ENCODE results near the gene NEURL3. TPM values are rescaled to one million over a fixed set of nuclear protein-coding genes. Genes with fewer than 3 reads are reported as not detected.

The NEURL3 gene
- total RNA-seq, 4 donors from 2014 or later = not detected

DNA sequence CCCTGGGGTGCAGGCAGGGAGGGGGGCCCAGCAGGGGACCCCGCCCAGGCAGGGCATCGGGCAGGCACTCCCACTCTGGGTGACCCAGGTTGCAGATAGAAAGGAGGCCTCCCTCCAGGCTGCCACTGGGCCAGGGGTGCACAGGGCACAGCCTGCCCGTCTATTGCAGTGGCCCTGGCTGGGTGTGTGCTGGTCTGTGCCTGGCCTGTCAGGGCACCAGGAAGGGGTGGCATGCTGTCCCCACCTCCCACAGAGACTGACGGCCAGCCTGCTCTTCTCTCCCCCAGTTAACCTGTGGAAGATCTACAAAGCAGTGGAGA, 44.3 kb upstream of the NEURL3 start:
- Histone ChIP-seq H3K4me3 (no peak overlapping the region), H3K36me3 (peaks cover 0 to 47% of the 10 kb centered on the region in 2 donors), H3K9me3 (no peaks in the 10 kb centered on the region), H3K27me3 (no peaks in the 10 kb centered on the region), H3K27ac (peak overlapping the region in 3 of 4 donors; percentile 28 to 72 (median 67)), H3K4me1 (peaks cover 13 to 17% of the 10 kb centered on the region in 2 donors)
- DNase-seq (no peak), ATAC-seq (no peak)
- in situ Hi-C loops (cut with MboI; ENCODE audit: low sequenced_read_pairs in 4 of 4) = loop anchor here in 1 of 4 donors (25.0 kb wide), 1 partner anchor 1113 kb away; the partner anchor contains the start of genes ACTR1B and C2orf92
- TF ChIP-seq, protein P1, sequence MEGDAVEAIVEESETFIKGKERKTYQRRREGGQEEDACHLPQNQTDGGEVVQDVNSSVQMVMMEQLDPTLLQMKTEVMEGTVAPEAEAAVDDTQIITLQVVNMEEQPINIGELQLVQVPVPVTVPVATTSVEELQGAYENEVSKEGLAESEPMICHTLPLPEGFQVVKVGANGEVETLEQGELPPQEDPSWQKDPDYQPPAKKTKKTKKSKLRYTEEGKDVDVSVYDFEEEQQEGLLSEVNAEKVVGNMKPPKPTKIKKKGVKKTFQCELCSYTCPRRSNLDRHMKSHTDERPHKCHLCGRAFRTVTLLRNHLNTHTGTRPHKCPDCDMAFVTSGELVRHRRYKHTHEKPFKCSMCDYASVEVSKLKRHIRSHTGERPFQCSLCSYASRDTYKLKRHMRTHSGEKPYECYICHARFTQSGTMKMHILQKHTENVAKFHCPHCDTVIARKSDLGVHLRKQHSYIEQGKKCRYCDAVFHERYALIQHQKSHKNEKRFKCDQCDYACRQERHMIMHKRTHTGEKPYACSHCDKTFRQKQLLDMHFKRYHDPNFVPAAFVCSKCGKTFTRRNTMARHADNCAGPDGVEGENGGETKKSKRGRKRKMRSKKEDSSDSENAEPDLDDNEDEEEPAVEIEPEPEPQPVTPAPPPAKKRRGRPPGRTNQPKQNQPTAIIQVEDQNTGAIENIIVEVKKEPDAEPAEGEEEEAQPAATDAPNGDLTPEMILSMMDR (IDR thresholded peaks at IDR 0.05 in 4 of 5, conservative IDR thresholded peaks at IDR 0.05 in 1 of 5) = no peak
- TF ChIP-seq POLR2A (IDR thresholded peaks at IDR 0.05) = no peak
- intact Hi-C loops (cut with DNase I; ENCODE audit: low total_unique reads) = loop anchor here (5.0 kb wide), 1 partner anchor 253 kb away; no protein-coding TSS in a partner anchor

- H3K27ac ChIP-seq = peak overlapping the region in 1 of 4 donors; percentile 72
- DNase-seq = no peak
- intact Hi-C loops (cut with DNase I; ENCODE audit: low total_unique reads) (loop anchor here (5.0 kb wide), 1 partner anchor 253 kb away; no protein-coding TSS in a partner anchor), in situ Hi-C loops (cut with MboI; ENCODE audit: low sequenced_read_pairs in 4 of 4) (loop anchor here in 1 of 4 donors (25.0 kb wide), 1 partner anchor 1113 kb away; the partner anchor contains the start of genes ACTR1B and C2orf92)
- H3K4me3 ChIP-seq = no peak overlapping the region
- peaks cover 0 to 47% of the 10 kb centered on the region in 2 donors for H3K36me3 ChIP-seq
- H3K27me3 ChIP-seq = no peaks in the 10 kb centered on the region
- no peaks in the 10 kb centered on the region for H3K9me3 ChIP-seq
- H3K4me1 ChIP-seq = peaks cover 13 to 22% of the 10 kb centered on the region in 2 donors
- ATAC-seq = no peak
- TF ChIP-seq, protein P1 (IDR thresholded peaks at IDR 0.05 in 4 of 5, conservative IDR thresholded peaks at IDR 0.05 in 1 of 5) = no peak
- no peak for TF ChIP-seq POLR2A (IDR thresholded peaks at IDR 0.05)
Observed at GRCh38 chr2:96548558-96549465, 43.7 kb upstream of the NEURL3 start.

DNA sequence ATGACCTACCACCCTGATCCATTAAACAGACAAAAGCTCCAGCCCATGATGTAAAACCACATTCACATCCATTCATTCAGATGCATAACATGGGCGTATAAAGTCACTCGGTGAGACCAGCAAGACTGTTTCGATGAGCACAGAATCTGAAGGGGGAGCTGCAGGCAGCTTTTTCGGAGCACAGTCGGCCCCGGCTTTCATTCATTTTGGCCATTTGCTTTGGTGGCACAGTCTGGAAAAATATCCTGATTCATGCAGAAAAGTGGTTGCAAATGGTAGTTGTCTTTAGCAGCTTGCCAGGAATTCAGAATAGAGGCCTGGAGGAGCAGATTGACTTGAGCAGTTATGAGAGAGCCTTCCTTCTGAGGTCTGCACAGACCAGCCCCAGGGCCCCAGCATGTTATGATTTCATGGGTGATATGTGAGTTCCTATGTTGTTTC, 42.6 kb upstream of the NEURL3 start:
- Histone ChIP-seq H3K36me3 (peaks cover 0 to 47% of the 10 kb centered on the region in 2 donors), H3K9me3 (no peaks in the 10 kb centered on the region), H3K27me3 (no peaks in the 10 kb centered on the region), H3K4me1 (peaks cover 14 to 22% of the 10 kb centered on the region in 2 donors), H3K4me3 (no peak overlapping the region), H3K27ac (no peak overlapping the region)
- DNase-seq (no peak), ATAC-seq (no peak)
- in situ Hi-C loops (cut with MboI; ENCODE audit: low sequenced_read_pairs in 4 of 4) (loop anchor here in 1 of 4 donors (25.0 kb wide), 1 partner anchor 1115 kb away; the partner anchor contains the start of genes ACTR1B and C2orf92), intact Hi-C loops (cut with DNase I; ENCODE audit: low total_unique reads) (loop anchor here (5.0 kb wide), 1 partner anchor 255 kb away; no protein-coding TSS in a partner anchor)
- no peak for TF ChIP-seq POLR2A (IDR thresholded peaks at IDR 0.05)
- TF ChIP-seq, protein P1 (IDR thresholded peaks at IDR 0.05 in 4 of 5, conservative IDR thresholded peaks at IDR 0.05 in 1 of 5) = no peak

DNA sequence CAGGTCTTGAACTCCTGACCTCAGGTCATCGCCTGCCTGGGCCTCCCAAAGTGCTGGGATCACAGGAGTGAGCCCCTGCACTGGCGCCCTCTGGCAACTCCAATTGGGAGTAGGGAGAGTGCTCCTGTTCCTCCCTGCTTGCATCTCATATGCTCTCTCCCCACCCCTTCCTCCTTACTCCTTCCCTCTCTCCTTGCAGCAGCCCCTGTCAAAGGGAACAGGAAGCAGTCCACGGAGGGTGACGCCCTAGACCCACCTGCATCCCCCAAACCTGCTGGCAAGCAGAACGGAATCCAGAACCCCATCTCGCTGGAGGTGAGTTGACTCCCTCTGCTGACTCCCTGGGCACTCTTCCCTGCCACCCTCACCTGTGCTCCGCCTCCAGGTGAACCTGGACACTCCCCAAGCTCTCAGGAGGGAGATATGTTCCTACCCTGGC, 42.1 kb upstream of the NEURL3 start:
- intact Hi-C loops (cut with DNase I; ENCODE audit: low total_unique reads) = loop anchor here (5.0 kb wide), 1 partner anchor 255 kb away; no protein-coding TSS in a partner anchor
- peaks cover 0 to 47% of the 10 kb centered on the region in 2 donors for H3K36me3 ChIP-seq

More for the DNA sequence above, 42.1 kb upstream of the NEURL3 start:
- DNase-seq (no peak), ATAC-seq (no peak)
- no peaks in the 10 kb centered on the region for H3K27me3 ChIP-seq
- no peaks in the 10 kb centered on the region for H3K9me3 ChIP-seq
- H3K4me1 ChIP-seq = peaks cover 17 to 27% of the 10 kb centered on the region in 2 donors
- in situ Hi-C loops (cut with MboI; ENCODE audit: low sequenced_read_pairs in 4 of 4) = loop anchor here in 1 of 4 donors (25.0 kb wide), 1 partner anchor 1115 kb away; the partner anchor contains the start of genes ACTR1B and C2orf92
- TF ChIP-seq POLR2A (IDR thresholded peaks at IDR 0.05) = no peak
- TF ChIP-seq, protein P1 (IDR thresholded peaks at IDR 0.05 in 4 of 5, conservative IDR thresholded peaks at IDR 0.05 in 1 of 5) = no peak
- H3K27ac ChIP-seq = no peak overlapping the region
- no peak overlapping the region for H3K4me3 ChIP-seq

Data from gastrocnemius medialis (tissue), 4 donors.